Measurements from ENCODE around the gene DGAT2. TPM values are rescaled to one million over a fixed set of nuclear protein-coding genes. Genes with fewer than 3 reads are reported as not detected.

Gene DGAT2
- total RNA-seq, 1 donor from 2014 or later = 6.2 TPM

- Histone ChIP-seq H3K9me3 (no peaks in the 10 kb centered on the region), H3K27ac (peak overlapping the region; percentile 93), H3K4me3 (peak overlapping the region; percentile 95), H3K27me3 (no peaks in the 10 kb centered on the region), H3K4me1 (peaks cover 39% of the 10 kb centered on the region), H3K36me3 (no peaks in the 10 kb centered on the region)
- ATAC-seq (peak; percentile 44), DNase-seq (no peak)
- intact Hi-C loops (cut with DNase I) = no loop called here
- TF ChIP-seq CTCF (IDR thresholded peaks at IDR 0.05) = no peak
These were observed 47.0 kb downstream of the DGAT2 start for GRCh38 chr11:75815345-75816168.

- Histone ChIP-seq H3K9me3 (no peaks in the 10 kb centered on the region), H3K4me1 (peaks cover 47% of the 10 kb centered on the region), H3K36me3 (no peaks in the 10 kb centered on the region), H3K27ac (peak overlapping the region; percentile 93), H3K27me3 (no peaks in the 10 kb centered on the region), H3K4me3 (peak overlapping the region; percentile 95)
- DNase-seq (no peak), ATAC-seq (no peak)
- intact Hi-C loops (cut with DNase I) = no loop called here
- TF ChIP-seq CTCF (IDR thresholded peaks at IDR 0.05) = no peak
These were observed 48.1 kb downstream of the DGAT2 start for GRCh38 chr11:75816561-75817239.

GRCh38 chr11:75820645-75821044 is 52.1 kb downstream of the DGAT2 start:
- no peak for TF ChIP-seq CTCF (IDR thresholded peaks at IDR 0.05)
- ATAC-seq (no peak), DNase-seq (no peak)
- Histone ChIP-seq H3K27ac (no peak overlapping the region), H3K4me3 (no peak overlapping the region), H3K27me3 (no peaks in the 10 kb centered on the region), H3K4me1 (peaks cover 66% of the 10 kb centered on the region), H3K9me3 (no peaks in the 10 kb centered on the region), H3K36me3 (no peaks in the 10 kb centered on the region)
- intact Hi-C loops (cut with DNase I) = no loop called here

- peaks cover 71% of the 10 kb centered on the region for H3K4me1 ChIP-seq
- H3K9me3 ChIP-seq = no peaks in the 10 kb centered on the region
- no peaks in the 10 kb centered on the region for H3K27me3 ChIP-seq
- no peak overlapping the region for H3K27ac ChIP-seq
- H3K36me3 ChIP-seq = no peaks in the 10 kb centered on the region
- no peak for TF ChIP-seq CTCF (IDR thresholded peaks at IDR 0.05)
- intact Hi-C loops (cut with DNase I) = no loop called here
- ATAC-seq (no peak), DNase-seq (no peak)
- H3K4me3 ChIP-seq = no peak overlapping the region
These were observed 52.6 kb downstream of the DGAT2 start for GRCh38 chr11:75821202-75821601.

- Histone ChIP-seq H3K27me3 (no peaks in the 10 kb centered on the region), H3K4me3 (no peak overlapping the region), H3K9me3 (no peaks in the 10 kb centered on the region), H3K27ac (peak overlapping the region; percentile 21), H3K36me3 (no peaks in the 10 kb centered on the region), H3K4me1 (peaks cover 71% of the 10 kb centered on the region)
- DNase-seq (no peak), ATAC-seq (no peak)
- no peak for TF ChIP-seq CTCF (IDR thresholded peaks at IDR 0.05)
- intact Hi-C loops (cut with DNase I) = no loop called here
These were observed 54.0 kb downstream of the DGAT2 start for GRCh38 chr11:75822541-75822940.

Data from upper lobe of right lung (tissue), 1 donor.